Neural cell (in vitro differentiated cells): ENCODE measurements around the gene EEF2KMT. TPM values are rescaled to one million over a fixed set of nuclear protein-coding genes. Genes with fewer than 3 reads are reported as not detected.

Experiments
- H2AFZ ChIP-seq: fragments of 200-600, 300-800 bp; sonication (generic), shearing (Covaris generic); 2 replicates; pipeline ENCODE4 v1.6.0; 2014; ENCODE audit warnings: low read depth, mild to moderate bottlenecking, antibody characterized with exemption, low read length, moderate library complexity
- H3F3A ChIP-seq: fragments of 200-600 bp; shearing (Covaris generic); 2 replicates; pipeline ENCODE4 v1.6.1; 2016; ENCODE audit warnings: mild to moderate bottlenecking, moderate library complexity, mixed read lengths, antibody characterized with exemption, low read length; ENCODE audit not compliant: insufficient read depth, poor library complexity, severe bottlenecking
- H3K27ac ChIP-seq: fragments of 200-600, 300-800 bp; sonication (generic), shearing (Covaris generic); 2 replicates; pipeline ENCODE4 v1.5.1; 2014; ENCODE audit warnings: mild to moderate bottlenecking, low read length, moderate library complexity
- H3K27me3 ChIP-seq: fragments of 300-800, 200-600 bp; sonication (generic), shearing (Covaris generic); 2 replicates; pipeline ENCODE4 v1.6.0; 2014; ENCODE audit warnings: mild to moderate bottlenecking, low read depth, low read length, moderate library complexity; ENCODE audit not compliant: insufficient read depth
- H3K36me3 ChIP-seq: fragments of 300-800, 200-600 bp; sonication (generic), shearing (Covaris generic); 2 replicates; pipeline ENCODE4 v1.5.1; 2014; ENCODE audit warnings: mild to moderate bottlenecking, antibody characterized with exemption, low read length, moderate library complexity; ENCODE audit not compliant: insufficient read depth
- H3K4me2 ChIP-seq: fragments of 300-800, 200-600 bp; sonication (generic), shearing (Covaris generic); 2 replicates; pipeline ENCODE4 v1.6.0; 2014; ENCODE audit warnings: mild to moderate bottlenecking, low read length
- H3K4me3 ChIP-seq: fragments of 300-800, 200-600 bp; sonication (generic), shearing (Covaris generic); 2 replicates; pipeline ENCODE4 v1.5.1; 2014; ENCODE audit warnings: mild to moderate bottlenecking, low read length, moderate library complexity
- H3K79me2 ChIP-seq: fragments of 200-600 bp; shearing (Covaris generic); replicated peaks from 2 replicates; pipeline ENCODE4 v1.6.0; 2014; ENCODE audit warnings: mild to moderate bottlenecking, low read length, moderate library complexity; ENCODE audit not compliant: insufficient read depth
- H3K9ac ChIP-seq: fragments of 300-800, 200-600 bp; sonication (generic), shearing (Covaris generic); 2 replicates; pipeline ENCODE4 v1.6.1; 2016; ENCODE audit warnings: mild to moderate bottlenecking, low read length, mixed read lengths
- H3K9me2 ChIP-seq: fragments of 200-600 bp; shearing (Covaris generic); 2 replicates; pipeline ENCODE4 v1.6.1; 2016; ENCODE audit warnings: mild to moderate bottlenecking, low read length, mixed read lengths; ENCODE audit not compliant: insufficient read depth
- H3K9me3 ChIP-seq: fragments of 200-600, 300-800 bp; sonication (generic), shearing (Covaris generic); 2 replicates; pipeline ENCODE4 v1.6.1; 2016; ENCODE audit warnings: mild to moderate bottlenecking, mixed run types, low read length, moderate library complexity, mixed read lengths
- H4K20me1 ChIP-seq: fragments of 200-600 bp; shearing (Covaris generic); 2 replicates; pipeline ENCODE4 v1.6.1; 2016; ENCODE audit warnings: mild to moderate bottlenecking, mixed run types; ENCODE audit not compliant: insufficient read depth
- CTCF ChIP-seq: fragments of 450-650 bp; IDR thresholded peaks from 2 replicates; pipeline ENCODE4 v1.5.1; 2014; ENCODE audit warnings: antibody characterized with exemption, mild to moderate bottlenecking, moderate library complexity; ENCODE audit not compliant: poor library complexity, severe bottlenecking
- EP300 ChIP-seq: fragments of 450-650 bp; conservative IDR thresholded peaks from 2 replicates; pipeline ENCODE4 v1.6.1; 2014; ENCODE audit warnings: antibody characterized with exemption, mild to moderate bottlenecking, moderate library complexity; ENCODE audit not compliant: poor library complexity, severe bottlenecking
- EZH2 ChIP-seq: fragments of 200-600, 300-800 bp; shearing (Covaris generic), sonication (generic); IDR thresholded peaks from 2 replicates; pipeline ENCODE4 v1.6.1; 2014; ENCODE audit warnings: antibody characterized with exemption, low read length, borderline replicate concordance, mild to moderate bottlenecking; ENCODE audit not compliant: insufficient read depth, poor library complexity, severe bottlenecking
- POLR2AphosphoS5 ChIP-seq: IDR thresholded peaks from 2 replicates; pipeline ENCODE4 v1.6.1; 2012
- RAD21 ChIP-seq: fragments of 450-650 bp; conservative IDR thresholded peaks from 2 replicates; pipeline ENCODE4 v1.6.1; 2014; ENCODE audit warnings: antibody characterized with exemption, mild to moderate bottlenecking, moderate library complexity
- REST ChIP-seq: IDR thresholded peaks from 2 replicates; pipeline ENCODE4 v1.6.1; 2012; ENCODE audit warnings: borderline replicate concordance
- SMC3 ChIP-seq: fragments of 450-650 bp; conservative IDR thresholded peaks from 2 replicates; pipeline ENCODE4 v1.6.1; 2014; ENCODE audit warnings: antibody characterized with exemption, mild to moderate bottlenecking, moderate library complexity; ENCODE audit not compliant: poor library complexity
- TAF1 ChIP-seq: IDR thresholded peaks from 2 replicates; pipeline ENCODE4 v1.6.1; 2012; ENCODE audit warnings: low read depth
- polyA plus RNA-seq: library from polyadenylated mRNA; depleted of rRNA; stranded (reverse); fragments of >200 nt; gene quantifications from 2 replicates; pipeline ENCODE4 v1.2.3, GENCODE V29; 2014

The EEF2KMT gene
- polyA plus RNA-seq, 1 donor from 2014 or later: 4.6 TPM

- no peak overlapping the region for H3K27ac ChIP-seq
- no peaks in the 10 kb centered on the region for H3K79me2 ChIP-seq
- H3K9me2 ChIP-seq: no peaks in the 10 kb centered on the region
- H3F3A ChIP-seq: no peaks in the 10 kb centered on the region
- no peaks in the 10 kb centered on the region for H3K27me3 ChIP-seq
- H3K4me2 ChIP-seq: no peak overlapping the region
- H3K36me3 ChIP-seq: no peaks in the 10 kb centered on the region
- no peak overlapping the region for H3K4me3 ChIP-seq
- H4K20me1 ChIP-seq: no peaks in the 10 kb centered on the region
- no peaks in the 10 kb centered on the region for H3K9me3 ChIP-seq
- H3K9ac ChIP-seq: no peak overlapping the region
- no peak overlapping the region for H2AFZ ChIP-seq
- TF ChIP-seq RAD21: no peak
- no peak for TF ChIP-seq SMC3
- no peak for TF ChIP-seq EZH2
- TF ChIP-seq CTCF: no peak
- no peak for TF ChIP-seq REST
- TF ChIP-seq TAF1: no peak
- TF ChIP-seq POLR2AphosphoS5: no peak
These were observed 32.7 kb downstream of the EEF2KMT start for GRCh38 chr16:5064915-5065314.

GRCh38 chr16:5062790-5063765 is 34.5 kb downstream of the EEF2KMT start:
- Histone ChIP-seq H3K27me3 (no peaks in the 10 kb centered on the region), H3K27ac (no peak overlapping the region), H3K4me3 (no peak overlapping the region), H3K9me3 (no peaks in the 10 kb centered on the region), H3K4me2 (no peak overlapping the region), H3K79me2 (no peaks in the 10 kb centered on the region), H2AFZ (no peak overlapping the region), H3K9ac (no peak overlapping the region), H3F3A (no peaks in the 10 kb centered on the region), H4K20me1 (no peaks in the 10 kb centered on the region), H3K9me2 (no peaks in the 10 kb centered on the region), H3K36me3 (no peaks in the 10 kb centered on the region)
- TF ChIP-seq EP300 (no peak), POLR2AphosphoS5 (no peak), TAF1 (no peak), EZH2 (no peak), SMC3 (no peak)
